Panc1 (cell line): ENCODE data around the gene SDHAF1. TPM values are rescaled to one million over a fixed set of nuclear protein-coding genes. Genes with fewer than 3 reads are reported as not detected.

Experiments
- ATAC-seq: fragments of 200-7000 bp; cut with Tn5 transposase; 2 replicates; pipeline ENCODE4 v1.9.1; 2020; ENCODE audit warnings: mild to moderate bottlenecking, moderate library complexity
- BruUV-seq: library from RNA; stranded (reverse); fragments of 400-500 nt; replicated peaks from 2 replicates; lab custom pipeline; 2021; lab: Mats Ljungman, UMichigan
- CTCF ChIA-PET: fragments of 300-600 bp; sonication (Branson Sonifier 250); formaldehyde crosslinking; loops from one replicate; lab custom pipeline; 2022; ENCODE audit warnings: antibody characterized with exemption; lab: Charles Lee
- POLR2A ChIA-PET: fragments of 300-600 bp; sonication (Branson Sonifier 250); formaldehyde crosslinking; loops from one replicate; lab custom pipeline; 2022; ENCODE audit warnings: antibody characterized with exemption; lab: Charles Lee
- DNase-seq: peaks from one replicate; pipeline ENCODE4 v3.0.0-alpha.2; 2010; ENCODE audit warnings: low read depth, low spot score
- H3K27ac ChIP-seq: 2 replicates; pipeline ENCODE4 v1.5.1; 2011; ENCODE audit warnings: mild to moderate bottlenecking, low read length, inconsistent platforms
- H3K27me3 ChIP-seq: fragments of 200-500 bp; sonication (Bioruptor generic); 2 replicates; pipeline ENCODE4 v1.6.0; 2014; ENCODE audit warnings: low read length, inconsistent platforms; ENCODE audit not compliant: control insufficient read depth, insufficient read depth
- H3K36me3 ChIP-seq: fragments of 200-500 bp; sonication (Bioruptor generic); 2 replicates; pipeline ENCODE4 v1.5.1; 2014; ENCODE audit warnings: inconsistent platforms, mild to moderate bottlenecking, low read length, moderate library complexity; ENCODE audit not compliant: control insufficient read depth, insufficient read depth
- H3K4me1 ChIP-seq: 2 replicates; pipeline ENCODE4 v1.5.1; 2011; ENCODE audit warnings: inconsistent platforms, mild to moderate bottlenecking, low read length, moderate library complexity; ENCODE audit not compliant: control insufficient read depth, insufficient read depth
- H3K4me3 ChIP-seq, 2 experiments: 2 replicates each; pipeline ENCODE4 v1.5.1; 2011 to 2012; ENCODE audit warnings: low read depth in 2 of 2, low read length in 2 of 2, mild to moderate bottlenecking in 2 of 2, inconsistent platforms in 1 of 2, moderate library complexity in 1 of 2
- H3K9me3 ChIP-seq: fragments of 200-500 bp; sonication (Bioruptor generic); 2 replicates; pipeline ENCODE4 v1.5.1; 2014; ENCODE audit warnings: low read depth, mild to moderate bottlenecking, inconsistent platforms, low read length, moderate library complexity; ENCODE audit not compliant: control insufficient read depth, insufficient read depth
- CTCF ChIP-seq: fragments of 450-650 bp; IDR thresholded peaks from 2 replicates; pipeline ENCODE4 v1.5.1; 2017; ENCODE audit warnings: mild to moderate bottlenecking
- POLR2AphosphoS5 ChIP-seq: IDR thresholded peaks from 2 replicates; pipeline ENCODE4 v1.6.1; 2012; ENCODE audit warnings: mild to moderate bottlenecking, low read depth, low read length, moderate library complexity
- REST ChIP-seq, 2 experiments: IDR thresholded peaks; 2 replicates each; pipeline ENCODE4 v1.6.1; 2011 to 2012; ENCODE audit warnings: low read depth in 2 of 2, control low read depth in 1 of 2, low read length in 1 of 2, mild to moderate bottlenecking in 1 of 2, moderate library complexity in 1 of 2; ENCODE audit not compliant: insufficient read depth in 1 of 2
- SIN3A ChIP-seq: IDR thresholded peaks from 2 replicates; pipeline ENCODE4 v1.6.1; 2012; ENCODE audit warnings: low read depth, mild to moderate bottlenecking, low read length, moderate library complexity, borderline replicate concordance; ENCODE audit not compliant: insufficient read depth
- TCF7L2 ChIP-seq: IDR thresholded peaks from 2 replicates; pipeline ENCODE4 v1.6.1; 2011; ENCODE audit warnings: mild to moderate bottlenecking, low read depth, low read length, inconsistent platforms
- in situ Hi-C: cut with HindIII; loops from 2 replicates; pipeline ENCODE4 v1.10.0; 2016; ENCODE audit warnings: low sequenced_read_pairs, low pct_unique_long_range_greater_than_20kb
- intact Hi-C: fragments of 100-400 bp; cut with micrococcal nuclease; formaldehyde crosslinking; loops from one replicate; pipeline ENCODE4 v1.10.0; 2022; ENCODE audit not compliant: unreplicated experiment
- total RNA-seq: library from RNA; stranded (reverse); gene quantifications from one replicate; pipeline ENCODE4 v1.2.1, GENCODE V29; 2021; ENCODE audit not compliant: unreplicated experiment

Gene SDHAF1
- total RNA-seq, 1 experiment from 2014 or later = 19.0 TPM

GRCh38 chr19:36003284-36003683, 8.3 kb downstream of the SDHAF1 start:
- intact Hi-C loops (no loop called here), in situ Hi-C loops (no loop called here)
- no peak overlapping the region for H3K27ac ChIP-seq
- no peak for TF ChIP-seq REST (IDR thresholded peaks at IDR 0.05; ENCODE audit: insufficient read depth in 1 of 2, low read depth in 2 of 2, low read length in 1 of 2)
- POLR2A ChIA-PET = no interaction called here
- CTCF ChIA-PET = no interaction called here
- H3K4me1 ChIP-seq = no peaks in the 10 kb centered on the region; the same call in 1 of the 2 replicates
- no peaks in the 10 kb centered on the region for H3K9me3 ChIP-seq
- DNase-seq = no peak
- no peak for ATAC-seq
- no peaks in the 10 kb centered on the region for H3K27me3 ChIP-seq
- no peak overlapping the region for H3K4me3 ChIP-seq
- BruUV-seq = no TSS peak
- no peaks in the 10 kb centered on the region for H3K36me3 ChIP-seq

- ATAC-seq (no peak), DNase-seq (no peak)
- TF ChIP-seq SIN3A (no peak), REST (IDR thresholded peaks at IDR 0.05; ENCODE audit: insufficient read depth in 1 of 2, low read depth in 2 of 2, low read length in 1 of 2) (no peak), POLR2AphosphoS5 (no peak), TCF7L2 (no peak), CTCF (no peak)
- ChIA-PET POLR2A (no interaction called here), CTCF (no interaction called here)
- Histone ChIP-seq H3K4me3 (no peak overlapping the region), H3K36me3 (no peaks in the 10 kb centered on the region), H3K27ac (no peak overlapping the region), H3K4me1 (peaks cover 10% of the 10 kb centered on the region; the same call in 1 of the 2 replicates), H3K27me3 (no peaks in the 10 kb centered on the region), H3K9me3 (no peaks in the 10 kb centered on the region)
- no TSS peak for BruUV-seq
- in situ Hi-C loops (no loop called here), intact Hi-C loops (no loop called here)
These were observed 12.0 kb downstream of the SDHAF1 start for GRCh38 chr19:36006955-36007354.
